Astrocyte of the cerebellum (primary cell): ENCODE data around the gene EIF4E1B.

Experiments used
- DNase-seq: peaks from one replicate; pipeline ENCODE4 v3.0.0-alpha.2; 2011; ENCODE audit warnings: low read depth
- H3K4me3 ChIP-seq: 2 replicates; pipeline ENCODE4 v1.5.1; 2011; ENCODE audit warnings: mild to moderate bottlenecking, low read depth, low read length, moderate library complexity
- CTCF ChIP-seq: IDR thresholded peaks from 2 replicates; pipeline ENCODE4 v1.5.1; 2012; ENCODE audit warnings: low read length, low read depth, moderate library complexity, mild to moderate bottlenecking; ENCODE audit errors: missing control alignments
- in situ Hi-C: cut with HindIII; loops from 2 replicates; pipeline ENCODE4 v1.10.0; 2017; ENCODE audit warnings: low sequenced_read_pairs

Gene EIF4E1B

DNA sequence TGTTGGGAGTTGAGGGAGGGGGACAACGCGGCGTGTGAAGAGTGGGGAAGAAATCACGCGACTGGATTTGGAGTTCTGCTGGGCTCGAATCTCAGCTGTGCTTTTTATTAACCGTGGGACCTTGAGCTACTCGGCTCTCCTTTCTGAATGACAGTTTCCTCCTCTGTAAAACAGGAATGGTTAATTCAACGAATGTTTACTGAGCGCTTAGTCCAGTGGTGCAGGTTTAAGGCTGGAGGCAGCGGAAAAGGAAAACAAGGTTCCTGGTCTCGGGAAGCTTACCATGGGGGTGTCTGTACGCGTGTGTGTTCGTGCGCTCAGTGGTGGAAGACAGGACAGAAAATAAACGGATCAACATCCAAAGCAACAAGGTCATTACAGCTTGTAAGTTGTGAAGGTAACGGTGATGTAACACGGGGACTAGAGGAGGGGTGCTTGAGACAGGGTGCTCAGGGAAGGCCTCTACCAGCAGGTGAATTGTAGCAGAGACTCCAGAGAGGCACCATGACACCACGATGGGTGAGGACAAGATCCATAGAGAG, 277 bp downstream of the EIF4E1B start:
- no peak for TF ChIP-seq CTCF
- peak overlapping the region; percentile 32 for H3K4me3 ChIP-seq

GRCh38 chr5:176631383-176632200, 1.1 kb downstream of the EIF4E1B start:
- H3K4me3 ChIP-seq, result no peak overlapping the region
- in situ Hi-C loops, result no loop called here
- TF ChIP-seq CTCF, result no peak
- DNase-seq, result no peak

More for the DNA sequence above, 277 bp downstream of the EIF4E1B start:
- in situ Hi-C loops, result no loop called here
- no peak for DNase-seq

DNA sequence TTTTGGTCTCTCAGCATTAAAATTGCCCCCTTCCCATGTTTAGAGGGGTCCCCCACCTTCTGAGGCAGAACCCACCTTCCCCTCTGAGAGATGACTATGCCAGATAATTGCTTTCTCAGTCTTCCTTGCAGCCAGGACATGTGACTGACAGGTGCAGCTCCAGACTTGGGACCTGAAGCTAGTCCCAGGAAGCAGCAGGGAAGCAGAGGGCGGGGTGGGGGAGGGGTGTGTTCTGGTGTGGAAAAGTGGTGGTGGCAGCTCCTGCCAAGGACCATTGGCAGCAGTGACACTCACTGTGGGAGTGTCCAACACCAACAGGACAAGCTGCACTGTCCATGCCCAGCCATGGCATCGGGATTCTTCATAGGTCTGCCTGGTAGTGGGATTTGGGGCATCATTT, 2.3 kb downstream of the EIF4E1B start:
- in situ Hi-C loops, result no loop called here
- no peak for TF ChIP-seq CTCF
- no peak for DNase-seq
- H3K4me3 ChIP-seq, result no peak overlapping the region

- TF ChIP-seq CTCF, result no peak
- DNase-seq, result no peak
- no peak overlapping the region for H3K4me3 ChIP-seq
- in situ Hi-C loops, result no loop called here
Observed at GRCh38 chr5:176633598-176633997, 3.1 kb downstream of the EIF4E1B start.

DNA sequence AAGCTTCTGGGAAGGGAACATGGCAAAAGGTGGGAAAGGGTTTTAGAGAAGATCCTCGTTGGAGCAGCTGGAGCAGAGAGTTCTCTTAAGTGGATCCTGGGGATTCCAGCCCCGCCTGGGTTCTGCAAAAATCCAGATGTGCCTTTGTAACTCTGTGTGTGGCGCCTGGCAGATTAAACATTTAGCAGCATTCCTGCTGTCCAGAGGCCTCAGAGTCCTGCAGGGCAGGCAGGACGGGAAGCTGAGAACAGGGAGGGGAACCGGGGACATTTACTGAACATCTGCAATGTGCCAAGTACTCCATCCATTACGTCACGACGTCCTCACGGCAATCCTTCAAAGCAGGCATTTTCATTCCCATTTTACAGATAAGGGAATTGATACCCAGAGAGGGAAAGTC, 6.0 kb downstream of the EIF4E1B start:
- no peak overlapping the region for H3K4me3 ChIP-seq
- in situ Hi-C loops, result no loop called here
- DNase-seq, result no peak
- TF ChIP-seq CTCF, result no peak

DNA sequence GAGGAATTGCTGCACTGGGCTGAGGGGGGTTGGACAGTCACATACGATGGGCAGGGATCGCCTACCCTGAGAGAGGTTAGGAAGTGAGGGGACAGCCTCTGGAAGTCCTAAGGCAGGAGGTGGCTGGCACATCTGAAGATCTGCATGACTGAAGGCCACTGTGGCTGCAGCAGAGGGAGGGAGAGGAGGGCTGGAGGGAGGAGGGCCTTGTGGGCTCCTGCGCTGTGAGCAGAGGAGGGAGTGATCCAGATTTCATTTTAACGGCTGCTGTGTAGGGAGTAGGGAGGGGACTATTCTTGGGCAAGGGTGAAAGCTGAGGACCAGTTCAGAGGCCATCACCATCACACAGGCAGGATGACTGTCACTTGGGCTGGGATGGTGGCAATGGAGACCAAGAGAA, 7.1 kb downstream of the EIF4E1B start:
- H3K4me3 ChIP-seq, result no peak overlapping the region
- TF ChIP-seq CTCF, result no peak
- DNase-seq, result no peak
- in situ Hi-C loops, result no loop called here
